Testis (tissue), 2 donors: Measurements from ENCODE around the gene PCCA.

Experiments
- CTCF ChIP-seq, 3 experiments: fragments of 450-650 bp in 2 of 3; fragments of 200-600 bp in 1 of 3; sonication (generic) in 1 of 3; IDR thresholded peaks; one replicate each; pipeline ENCODE4 v1.5.1; 2016 to 2019; ENCODE audit warnings: antibody characterized with exemption in 3 of 3, mild to moderate bottlenecking in 2 of 3, moderate library complexity in 1 of 3
- POLR2A ChIP-seq: fragments of 450-650 bp; IDR thresholded peaks from one replicate; pipeline ENCODE4 v1.6.1; 2017; ENCODE audit warnings: antibody characterized with exemption, mild to moderate bottlenecking, moderate library complexity

- no peak for TF ChIP-seq CTCF (IDR thresholded peaks at IDR 0.05)
- TF ChIP-seq POLR2A = no peak
Observed at GRCh38 chr13:100395698-100396373, 306.9 kb downstream of the PCCA start.
